ENCODE data around the gene ITGB4.

The ITGB4 gene

GRCh38 chr17:75720656-75721462 is at the start of gene ITGB4:
Gene ITGB4, plus strand, starts transcription at chr17:75721459. Its CDS starts 3,245 bp downstream, at chr17:75724704.
- DNase-seq (ENCODE audit: low read depth in 2 of 2): peak; percentile 22 to 37

DNA sequence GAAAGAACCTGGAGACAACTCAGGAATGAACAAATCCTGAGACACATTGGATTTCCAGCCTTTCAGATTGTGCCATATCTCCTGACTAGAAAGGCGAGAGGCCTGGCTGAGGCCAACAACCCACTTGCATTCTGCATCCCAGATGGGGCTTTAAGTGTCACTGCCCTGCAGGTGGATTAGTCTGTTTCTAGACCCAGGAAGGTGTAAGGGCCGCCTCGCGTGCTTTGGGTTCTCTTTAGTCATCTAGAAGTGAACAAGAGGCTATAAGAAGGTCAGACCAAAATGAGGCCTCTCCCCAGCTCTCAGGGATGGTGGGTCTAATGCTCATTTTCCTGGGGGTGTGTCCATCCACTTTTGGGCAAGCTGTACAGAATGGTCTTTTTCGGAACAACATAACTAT is 49.2 kb upstream of the ITGB4 start:
- no peak for DNase-seq (ENCODE audit: low read depth in 2 of 2)

GRCh38 chr17:75673487-75673886 is 47.8 kb upstream of the ITGB4 start:
- DNase-seq (ENCODE audit: low read depth in 2 of 2): no peak

- no peak for DNase-seq (ENCODE audit: low read depth in 2 of 2)
Observed at GRCh38 chr17:75676461-75676860, 44.8 kb upstream of the ITGB4 start.

DNA sequence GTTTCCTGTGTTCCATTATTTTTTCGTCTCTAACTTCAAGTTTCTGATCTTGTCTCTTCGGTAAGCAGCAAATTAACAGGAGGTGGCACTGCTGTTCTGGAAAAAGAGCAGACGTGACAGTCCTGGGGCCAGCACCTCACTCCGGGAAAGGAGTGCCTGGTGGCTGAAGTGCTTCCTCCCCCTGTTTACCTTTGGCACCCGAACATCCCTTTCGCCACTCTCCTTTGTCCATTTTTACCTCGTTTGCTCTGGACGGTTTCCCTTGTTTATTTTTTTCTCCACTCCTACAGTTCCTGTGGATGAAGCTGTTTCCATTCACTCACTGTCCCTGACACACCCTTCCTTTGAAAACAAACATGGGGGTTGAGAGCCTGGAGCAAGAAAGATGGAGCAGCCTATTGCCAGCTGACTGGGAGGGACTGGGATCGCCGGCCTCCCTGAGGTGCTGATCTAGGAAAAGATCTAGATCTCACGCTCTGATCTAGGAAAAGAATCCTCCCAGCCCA is 41.5 kb upstream of the ITGB4 start:
- DNase-seq (ENCODE audit: low read depth in 2 of 2): no peak

DNA sequence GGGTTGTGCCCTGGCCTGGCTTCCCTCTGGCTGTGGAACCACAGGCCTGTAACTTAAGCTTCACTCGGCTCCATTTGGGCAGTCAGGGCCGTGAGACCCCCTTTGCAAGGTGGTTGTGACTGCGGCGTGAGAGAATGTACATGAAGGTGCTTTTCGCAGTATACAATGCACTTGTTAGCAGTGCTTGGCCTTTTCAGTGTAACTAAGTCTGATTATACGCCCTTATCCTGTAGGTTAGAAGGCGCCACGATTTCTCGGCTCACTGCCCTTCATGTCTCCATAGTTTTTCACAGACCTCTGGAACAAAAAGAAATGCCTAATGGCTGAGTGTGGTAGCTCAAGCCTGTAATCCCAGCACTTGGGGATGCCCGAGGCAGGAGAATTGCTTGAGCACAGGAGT is 40.8 kb upstream of the ITGB4 start:
- no peak for DNase-seq (ENCODE audit: low read depth in 2 of 2)

GRCh38 chr17:75681289-75681688 is 40.0 kb upstream of the ITGB4 start:
- no peak for DNase-seq (ENCODE audit: low read depth in 2 of 2)

- no peak for DNase-seq (ENCODE audit: low read depth in 2 of 2)
Observed at GRCh38 chr17:75683583-75683982, 37.7 kb upstream of the ITGB4 start.

DNA sequence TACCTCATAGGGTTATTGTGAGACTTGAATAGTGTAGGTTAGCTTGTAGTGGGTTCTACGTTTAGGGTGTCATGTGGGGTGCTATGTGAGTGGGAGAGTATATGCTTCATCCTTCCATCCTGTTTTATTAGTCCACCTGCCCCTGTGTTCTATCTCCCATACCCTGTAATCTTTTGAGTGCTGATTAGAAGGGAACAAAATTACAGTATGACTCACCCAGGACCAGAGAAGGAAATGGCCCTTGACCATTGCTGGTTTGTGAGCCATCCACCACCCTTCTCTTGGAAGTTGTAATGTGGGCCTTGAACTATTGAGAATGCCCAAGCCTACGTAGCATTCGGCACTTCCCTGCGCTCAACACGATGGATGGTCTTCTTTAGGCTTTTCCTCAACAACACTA is 37.0 kb upstream of the ITGB4 start:
- DNase-seq (ENCODE audit: low read depth in 2 of 2): no peak

- no peak for DNase-seq (ENCODE audit: low read depth in 2 of 2)
Observed at GRCh38 chr17:75684924-75685323, 36.3 kb upstream of the ITGB4 start.

- no peak for DNase-seq (ENCODE audit: low read depth in 2 of 2)
Observed at GRCh38 chr17:75685499-75685898, 35.8 kb upstream of the ITGB4 start.

- DNase-seq (ENCODE audit: low read depth in 2 of 2): no peak
Observed at GRCh38 chr17:75688209-75688825, 32.9 kb upstream of the ITGB4 start.

DNA sequence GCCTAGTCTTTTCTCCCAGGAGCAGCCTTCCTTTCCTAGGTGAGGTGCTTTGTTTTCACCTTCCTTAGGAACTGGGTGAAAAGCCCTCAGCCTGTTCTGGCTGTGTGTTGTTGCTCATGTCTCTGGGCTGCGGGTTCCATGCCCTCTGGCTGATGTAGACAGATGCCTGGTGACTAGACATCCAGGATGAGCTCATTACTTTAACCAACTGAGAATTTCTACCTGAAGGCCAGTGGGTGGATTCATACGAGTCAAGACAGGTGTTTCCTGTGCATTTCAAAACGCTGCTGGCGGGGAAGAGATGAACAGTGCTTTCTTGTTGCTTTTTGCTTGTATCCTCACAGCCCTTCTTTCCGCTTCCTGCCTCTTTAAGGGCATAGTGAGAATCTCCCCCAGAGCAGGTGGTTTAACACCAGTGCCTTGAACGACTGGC is 31.8 kb upstream of the ITGB4 start:
- DNase-seq (ENCODE audit: low read depth in 2 of 2): no peak

- peak in 1 of 2 donors; percentile 35 for DNase-seq (ENCODE audit: low read depth in 2 of 2)
Observed at GRCh38 chr17:75691371-75691791, 29.9 kb upstream of the ITGB4 start.

DNA sequence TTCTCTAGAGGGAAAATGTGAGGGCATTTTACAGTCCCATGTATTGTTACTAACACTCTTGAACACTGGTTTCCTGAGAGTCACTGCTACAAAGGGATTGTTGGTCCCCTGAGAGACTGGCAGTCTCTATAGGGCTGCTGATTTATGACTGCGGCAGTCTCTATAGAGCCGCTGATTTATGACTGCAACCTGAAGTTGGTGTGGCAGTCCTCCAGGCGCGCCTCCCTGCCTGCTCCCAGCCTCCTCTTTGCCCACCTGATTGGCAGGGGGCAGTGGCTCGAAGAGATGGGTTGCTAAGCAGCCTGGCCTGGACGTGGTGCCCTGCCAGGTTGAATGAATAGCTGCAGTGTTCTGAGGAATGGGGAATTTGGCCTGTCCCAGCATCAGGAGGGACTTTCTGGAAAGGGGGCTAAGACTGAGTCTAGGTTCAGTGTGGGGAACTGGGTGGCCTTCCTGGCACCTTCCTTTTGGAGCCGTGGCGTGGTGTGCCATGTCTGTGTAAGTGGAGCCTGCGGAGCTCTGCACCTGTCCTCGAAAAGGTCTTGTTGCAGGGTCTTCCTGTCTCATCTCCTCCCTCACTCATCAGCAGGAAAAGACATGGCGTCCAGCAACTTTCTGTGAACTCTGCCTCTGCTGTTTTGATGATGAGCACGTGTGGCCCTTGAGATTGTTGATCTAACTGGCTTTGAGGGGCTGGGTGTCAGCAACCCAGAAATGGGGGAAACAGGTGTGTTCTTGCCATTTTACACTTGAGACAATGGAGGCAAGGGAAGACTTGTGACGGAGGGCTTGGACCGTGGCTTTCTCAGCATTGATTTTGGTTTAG is 29.2 kb upstream of the ITGB4 start:
- no peak for DNase-seq (ENCODE audit: low read depth in 2 of 2)

DNA sequence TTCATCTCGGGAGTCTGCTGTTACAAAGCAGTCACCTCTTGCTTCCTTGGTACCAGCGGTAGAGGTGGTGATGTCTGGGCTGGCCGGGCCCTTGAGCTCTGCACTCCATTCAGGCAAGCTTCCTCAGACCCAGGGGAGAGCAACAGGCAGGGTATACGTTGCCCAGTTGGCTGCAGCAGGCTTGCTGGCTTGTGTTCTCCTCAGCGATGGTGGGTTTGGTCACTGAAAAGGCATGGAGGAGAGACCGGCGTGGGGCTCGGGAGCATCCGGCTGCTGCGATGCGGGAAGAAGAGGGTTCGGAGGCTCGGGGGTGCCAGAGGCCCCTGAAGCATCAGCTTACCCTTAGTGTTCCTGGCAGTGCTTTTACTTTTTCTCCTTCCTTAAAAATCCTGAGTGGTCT is 28.3 kb upstream of the ITGB4 start:
- no peak for DNase-seq (ENCODE audit: low read depth in 2 of 2)

DNA sequence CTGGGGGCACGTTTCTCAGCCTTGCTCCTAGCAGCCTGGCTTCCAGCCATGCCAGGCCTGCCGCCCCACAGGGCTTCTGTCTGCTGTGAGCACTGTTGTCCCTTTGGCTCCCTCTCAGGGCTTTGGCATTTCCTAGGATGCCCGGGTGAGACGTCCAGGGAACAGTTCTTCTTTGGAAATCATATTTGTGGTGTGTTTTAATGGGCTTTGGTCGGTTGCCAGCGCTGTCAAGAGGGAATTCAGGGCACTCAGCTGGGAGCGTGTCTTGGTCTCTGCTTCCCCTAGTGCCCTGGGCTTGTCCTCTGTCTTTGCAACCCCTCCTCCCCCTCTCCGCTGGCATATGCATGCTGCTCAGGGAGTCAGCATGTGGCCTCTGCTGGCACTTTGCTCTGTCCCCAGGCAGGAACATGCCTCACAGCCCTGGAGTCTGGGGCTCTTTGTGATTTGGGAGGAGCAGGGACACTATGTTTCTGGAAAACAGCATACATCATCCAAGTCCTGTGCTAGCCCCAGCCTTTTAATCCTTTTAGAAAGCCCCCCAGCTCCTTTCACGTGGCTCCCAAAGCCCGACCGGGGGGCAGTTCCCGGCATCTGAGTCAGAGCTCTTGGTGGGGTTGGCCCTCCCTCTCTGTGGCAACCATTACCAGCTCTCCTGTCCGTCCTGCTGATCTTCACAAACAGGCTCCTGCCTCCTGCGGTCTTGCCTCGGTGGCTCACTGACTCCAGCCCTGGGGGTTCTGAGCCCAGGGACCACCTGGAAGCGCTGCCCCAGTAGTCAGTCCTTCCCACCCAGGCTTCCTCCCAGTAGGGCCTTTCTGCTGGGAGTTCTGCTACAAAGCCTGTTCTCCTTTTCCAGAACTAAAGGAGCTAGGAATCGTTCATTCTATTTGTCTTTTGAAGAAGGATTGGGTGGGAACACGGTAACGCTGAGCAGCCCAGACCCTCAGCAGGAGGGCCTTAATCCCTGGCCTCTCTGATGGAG is 27.5 kb upstream of the ITGB4 start:
- no peak for DNase-seq (ENCODE audit: low read depth in 2 of 2)

DNA sequence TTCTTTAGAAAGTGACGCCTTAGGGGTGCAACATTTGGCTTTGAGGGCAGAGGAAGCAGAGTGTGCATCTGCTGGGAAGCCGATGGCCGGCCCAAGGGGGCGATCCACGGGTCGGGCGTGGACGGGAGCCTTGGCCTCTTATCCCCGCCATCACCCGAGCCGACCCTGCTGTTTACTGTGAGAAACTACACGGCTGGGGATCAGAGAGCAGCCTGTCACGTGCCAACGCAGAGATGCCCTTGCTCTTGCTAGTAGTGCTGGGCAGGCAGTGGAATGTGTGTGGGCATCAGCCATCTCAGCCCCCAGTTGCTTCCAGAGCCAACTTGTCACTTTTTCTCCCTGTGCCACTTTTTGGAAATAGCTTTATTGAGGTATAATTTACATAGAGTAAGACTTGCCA is 26.7 kb upstream of the ITGB4 start:
- no peak for DNase-seq (ENCODE audit: low read depth in 2 of 2)

DNA sequence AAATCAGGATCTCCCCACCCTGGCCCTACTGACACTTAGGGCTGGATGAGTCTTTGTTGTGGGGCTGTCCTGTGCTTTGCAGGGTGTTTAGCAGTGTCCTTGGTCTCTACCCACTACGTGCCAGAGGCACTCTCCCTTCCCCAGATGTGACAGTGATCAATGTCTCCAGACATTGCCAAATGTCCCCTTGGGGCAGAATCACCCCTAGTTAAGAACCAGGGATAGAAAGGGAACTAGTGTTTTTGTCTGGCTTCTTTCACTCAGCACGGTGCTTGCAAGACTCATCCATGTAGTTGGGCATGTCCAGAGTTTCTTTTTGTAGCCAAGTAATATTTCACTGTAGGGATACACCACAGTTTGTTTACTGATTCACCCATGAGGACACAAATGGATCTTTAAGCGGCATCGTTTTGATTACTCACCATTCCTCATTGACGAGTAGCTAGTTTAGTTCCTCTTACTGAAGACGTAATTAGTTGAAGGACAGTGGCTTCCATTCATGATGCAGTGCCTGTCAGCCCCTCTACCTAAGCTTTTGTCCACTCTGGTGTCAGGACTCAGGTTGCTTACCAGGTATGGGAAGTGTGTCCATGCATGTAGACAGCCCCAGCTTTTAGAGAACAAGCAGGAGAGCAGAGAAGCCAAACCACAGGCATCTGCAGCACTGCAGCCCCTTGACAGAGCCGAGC is 26.0 kb upstream of the ITGB4 start:
- no peak for DNase-seq (ENCODE audit: low read depth in 2 of 2)

- no peak for DNase-seq (ENCODE audit: low read depth in 2 of 2)
Observed at GRCh38 chr17:75695830-75696271, 25.4 kb upstream of the ITGB4 start.
